Type B pancreatic cell (in vitro differentiated cells): ENCODE results near the gene NOL4L. TPM values are rescaled to one million over a fixed set of nuclear protein-coding genes. Genes with fewer than 3 reads are reported as not detected.
A peak's percentile ranks its signal among the peaks of the same experiment; 100 is the strongest.

Experiments used
- DNase-seq: peaks from one replicate; pipeline ENCODE4 v3.0.0; 2021; ENCODE audit warnings: mixed read lengths; ENCODE audit not compliant: unreplicated experiment; ENCODE audit errors: extremely low spot score
- H3K27ac Mint-ChIP-seq: 2 replicates; pipeline ENCODE4 v1.8.0; 2021; ENCODE audit warnings: mild to moderate bottlenecking, mixed read lengths
- H3K27me3 Mint-ChIP-seq: 2 replicates; pipeline ENCODE4 v1.8.0; 2021; ENCODE audit warnings: mixed read lengths
- H3K36me3 Mint-ChIP-seq: 2 replicates; pipeline ENCODE4 v1.8.0; 2021; ENCODE audit warnings: mixed read lengths
- H3K4me1 Mint-ChIP-seq: one replicate; pipeline ENCODE4 v1.8.0; 2021; ENCODE audit warnings: mixed read lengths; ENCODE audit not compliant: unreplicated experiment
- H3K4me3 Mint-ChIP-seq: 2 replicates; pipeline ENCODE4 v1.8.0; 2021; ENCODE audit warnings: mild to moderate bottlenecking, mixed read lengths
- H3K9me3 Mint-ChIP-seq: 2 replicates; pipeline ENCODE4 v1.8.0; 2021; ENCODE audit warnings: mixed read lengths
- total RNA-seq: library from RNA; stranded (reverse); gene quantifications from 2 replicates; pipeline ENCODE4 v1.2.1, GENCODE V29; 2021; ENCODE audit warnings: low replicate concordance
- TF ChIP-seq, protein P1 (sequence below): fragments of 200-600 bp; sonication (generic); conservative IDR thresholded peaks from 2 replicates; pipeline ENCODE4 v1.5.0; 2021; ENCODE audit warnings: antibody characterized with exemption, mild to moderate bottlenecking

The NOL4L gene
- total RNA-seq, 1 donor from 2014 or later: 44.5 TPM

DNA sequence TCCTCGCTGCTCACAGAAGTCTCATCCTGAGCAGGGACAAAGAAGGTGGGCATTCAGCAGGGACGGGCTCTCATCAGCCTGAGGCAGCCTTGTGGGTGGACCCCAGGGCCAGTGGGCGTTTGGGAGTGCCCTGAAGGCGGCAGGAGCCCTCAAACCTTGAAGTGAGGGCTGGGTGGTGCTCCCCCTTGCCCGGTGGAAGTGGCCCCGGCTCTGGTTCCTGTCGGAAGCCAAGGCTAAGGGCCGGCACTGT, 110.5 kb downstream of the NOL4L start:
- Mint-ChIP-seq H3K9me3 (no peaks in the 10 kb centered on the region), H3K4me1 (peaks cover 60% of the 10 kb centered on the region), H3K27me3 (no peaks in the 10 kb centered on the region), H3K4me3 (peak overlapping the region; percentile 83), H3K27ac (peak overlapping the region; percentile 96), H3K36me3 (peaks cover 12% of the 10 kb centered on the region)
- no peak for DNase-seq
- TF ChIP-seq, protein P1, sequence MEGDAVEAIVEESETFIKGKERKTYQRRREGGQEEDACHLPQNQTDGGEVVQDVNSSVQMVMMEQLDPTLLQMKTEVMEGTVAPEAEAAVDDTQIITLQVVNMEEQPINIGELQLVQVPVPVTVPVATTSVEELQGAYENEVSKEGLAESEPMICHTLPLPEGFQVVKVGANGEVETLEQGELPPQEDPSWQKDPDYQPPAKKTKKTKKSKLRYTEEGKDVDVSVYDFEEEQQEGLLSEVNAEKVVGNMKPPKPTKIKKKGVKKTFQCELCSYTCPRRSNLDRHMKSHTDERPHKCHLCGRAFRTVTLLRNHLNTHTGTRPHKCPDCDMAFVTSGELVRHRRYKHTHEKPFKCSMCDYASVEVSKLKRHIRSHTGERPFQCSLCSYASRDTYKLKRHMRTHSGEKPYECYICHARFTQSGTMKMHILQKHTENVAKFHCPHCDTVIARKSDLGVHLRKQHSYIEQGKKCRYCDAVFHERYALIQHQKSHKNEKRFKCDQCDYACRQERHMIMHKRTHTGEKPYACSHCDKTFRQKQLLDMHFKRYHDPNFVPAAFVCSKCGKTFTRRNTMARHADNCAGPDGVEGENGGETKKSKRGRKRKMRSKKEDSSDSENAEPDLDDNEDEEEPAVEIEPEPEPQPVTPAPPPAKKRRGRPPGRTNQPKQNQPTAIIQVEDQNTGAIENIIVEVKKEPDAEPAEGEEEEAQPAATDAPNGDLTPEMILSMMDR: no peak

DNA sequence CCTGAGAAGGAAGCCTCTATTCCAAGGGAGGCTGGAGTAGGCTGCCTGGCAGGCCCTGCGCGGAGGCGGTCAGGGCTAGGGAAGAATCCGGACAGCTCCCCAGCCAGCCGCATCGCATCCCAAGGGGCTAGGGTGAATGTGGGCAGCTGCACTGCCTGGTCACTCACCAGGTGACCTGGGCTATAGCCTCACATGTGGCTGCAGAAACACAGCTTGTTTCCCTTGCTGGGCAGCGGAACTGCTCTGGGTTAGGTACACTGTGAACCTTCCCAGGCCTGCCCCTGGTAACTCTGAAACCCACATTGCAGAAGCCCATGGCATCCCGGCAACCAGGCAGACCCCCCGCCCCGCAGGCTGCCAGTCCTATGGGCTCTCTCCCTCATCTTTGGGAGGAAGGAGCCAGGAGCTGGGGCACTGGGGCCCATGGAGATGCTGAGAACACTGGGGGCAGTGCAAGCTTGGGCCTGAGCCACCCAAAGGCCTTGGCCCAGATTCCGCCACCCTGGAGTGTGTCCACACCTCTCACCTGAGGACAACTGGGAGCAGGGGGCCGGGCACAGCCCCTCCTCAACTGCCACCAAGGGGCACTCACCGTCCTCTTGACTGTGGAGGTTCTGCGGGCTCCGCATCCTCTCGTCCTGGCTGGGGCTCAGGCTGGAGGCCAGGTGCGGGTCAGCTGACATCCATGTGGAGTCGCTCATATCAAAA, 111.0 kb downstream of the NOL4L start:
- TF ChIP-seq, protein P1: no peak
- Mint-ChIP-seq H3K27me3 (no peaks in the 10 kb centered on the region), H3K27ac (peak overlapping the region; percentile 96), H3K9me3 (no peaks in the 10 kb centered on the region), H3K36me3 (peaks cover 12% of the 10 kb centered on the region), H3K4me3 (peak overlapping the region; percentile 83), H3K4me1 (peaks cover 55% of the 10 kb centered on the region)
- DNase-seq: no peak

DNA sequence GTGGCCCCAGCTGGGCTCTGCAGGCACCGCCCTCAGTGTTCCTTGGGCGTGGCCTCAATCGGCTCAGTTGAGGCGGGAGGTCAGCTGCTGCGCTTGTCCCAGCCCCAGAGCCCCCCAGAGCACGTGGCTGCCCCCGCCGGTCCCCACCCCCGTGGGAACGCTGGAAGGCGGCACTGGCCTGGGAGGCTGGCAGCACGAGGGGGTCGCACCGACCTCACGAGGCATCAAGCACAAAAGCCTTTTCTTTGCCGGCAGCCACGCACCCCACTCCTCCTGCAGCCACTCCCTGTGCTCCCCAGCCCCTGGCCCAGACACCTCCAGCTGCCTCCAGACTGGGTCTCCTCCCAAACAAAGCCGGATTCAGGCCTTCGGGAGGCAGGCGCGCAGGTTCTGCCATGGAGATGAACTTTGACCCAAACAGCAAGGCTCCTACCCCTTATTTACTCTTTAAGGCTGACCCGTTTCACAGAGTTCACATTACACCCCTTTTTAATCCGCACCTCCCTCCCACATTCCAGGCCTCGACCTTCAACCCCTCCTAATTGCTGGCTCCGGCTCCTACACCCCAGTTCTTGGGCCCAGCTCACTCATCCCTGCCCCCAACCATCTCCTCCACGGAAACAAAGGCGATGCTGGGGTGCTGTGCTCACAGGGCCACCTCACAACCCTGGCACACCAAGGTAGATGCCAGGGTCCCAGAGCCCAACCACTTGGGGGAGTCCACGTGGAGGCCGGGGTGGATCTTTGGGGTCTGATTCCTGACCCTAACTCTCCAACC, 111.7 kb downstream of the NOL4L start:
- Mint-ChIP-seq H3K9me3 (no peaks in the 10 kb centered on the region), H3K27ac (peak overlapping the region; percentile 96), H3K4me3 (peak overlapping the region; percentile 78), H3K27me3 (no peaks in the 10 kb centered on the region), H3K4me1 (peaks cover 48% of the 10 kb centered on the region), H3K36me3 (peaks cover 12% of the 10 kb centered on the region)
- no peak for DNase-seq
- TF ChIP-seq, protein P1: no peak

DNA sequence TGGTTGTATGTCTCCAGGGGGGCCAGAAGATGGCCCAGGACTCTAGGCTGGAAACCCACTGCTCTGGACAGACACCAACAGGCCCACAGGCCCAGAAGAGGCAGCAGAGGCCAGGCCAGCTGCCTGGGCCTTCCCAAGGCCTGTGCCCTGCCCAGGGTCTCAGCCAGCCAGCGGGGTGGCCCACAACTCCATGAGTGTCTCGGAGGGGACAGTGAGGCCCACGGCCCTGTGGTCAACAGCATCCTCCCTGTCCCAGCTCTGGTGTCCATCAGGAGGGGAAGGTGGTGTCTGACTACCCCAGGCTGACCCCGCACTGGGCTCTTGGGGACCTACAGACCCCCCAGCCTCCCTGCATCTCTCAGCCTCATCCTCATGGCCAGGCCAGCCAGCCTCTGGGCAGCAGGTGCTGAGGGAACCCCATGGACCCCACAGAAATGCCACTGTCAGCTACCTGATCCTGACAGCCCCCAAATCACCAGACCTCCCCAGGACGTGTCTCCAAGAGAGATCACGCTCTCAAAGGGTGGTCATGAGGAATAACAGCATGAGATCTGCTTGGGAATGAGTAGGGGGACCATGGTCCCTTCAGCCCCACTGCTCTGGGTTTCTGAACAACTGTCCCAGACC, 112.4 kb downstream of the NOL4L start:
- no peak overlapping the region for H3K27ac Mint-ChIP-seq
- peaks cover 12% of the 10 kb centered on the region for H3K36me3 Mint-ChIP-seq
- H3K4me3 Mint-ChIP-seq: no peak overlapping the region
- no peak for DNase-seq
- H3K9me3 Mint-ChIP-seq: no peaks in the 10 kb centered on the region
- TF ChIP-seq, protein P1: no peak
- H3K27me3 Mint-ChIP-seq: no peaks in the 10 kb centered on the region
- H3K4me1 Mint-ChIP-seq: peaks cover 41% of the 10 kb centered on the region

DNA sequence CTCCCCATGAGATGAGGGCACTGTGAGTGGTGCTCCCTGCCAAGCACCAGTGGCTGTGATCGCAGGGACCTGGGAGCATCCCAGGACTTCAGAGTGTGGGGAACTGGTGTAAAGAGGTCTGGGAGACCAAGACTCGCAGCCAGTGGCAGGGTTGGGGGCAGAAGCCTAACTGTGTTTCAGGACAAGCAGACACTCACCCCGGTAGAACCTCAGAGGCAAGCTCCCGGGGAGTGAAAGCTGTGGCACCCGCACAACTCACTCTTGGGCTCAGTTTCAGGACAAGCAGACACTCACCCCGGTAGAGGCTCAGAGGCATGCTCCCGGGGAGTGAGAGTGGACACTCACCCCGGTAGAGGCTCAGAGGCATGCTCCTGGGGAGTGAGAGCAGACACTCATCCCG, 114.2 kb downstream of the NOL4L start:
- Mint-ChIP-seq H3K9me3 (no peaks in the 10 kb centered on the region), H3K27me3 (no peaks in the 10 kb centered on the region), H3K27ac (no peak overlapping the region), H3K36me3 (peaks cover 12% of the 10 kb centered on the region), H3K4me3 (no peak overlapping the region), H3K4me1 (peaks cover 26% of the 10 kb centered on the region)
- DNase-seq: no peak
- TF ChIP-seq, protein P1: no peak
